ENCODE data around the gene MFSD8. TPM values are rescaled to one million over a fixed set of nuclear protein-coding genes. Genes with fewer than 3 reads are reported as not detected.

The MFSD8 gene
- total and polyA plus RNA-seq, 2 of the 8 experiments (the other 6 are each of a cell fraction or from before 2014, with no cell fraction given): 9.2 to 15.8 TPM

DNA sequence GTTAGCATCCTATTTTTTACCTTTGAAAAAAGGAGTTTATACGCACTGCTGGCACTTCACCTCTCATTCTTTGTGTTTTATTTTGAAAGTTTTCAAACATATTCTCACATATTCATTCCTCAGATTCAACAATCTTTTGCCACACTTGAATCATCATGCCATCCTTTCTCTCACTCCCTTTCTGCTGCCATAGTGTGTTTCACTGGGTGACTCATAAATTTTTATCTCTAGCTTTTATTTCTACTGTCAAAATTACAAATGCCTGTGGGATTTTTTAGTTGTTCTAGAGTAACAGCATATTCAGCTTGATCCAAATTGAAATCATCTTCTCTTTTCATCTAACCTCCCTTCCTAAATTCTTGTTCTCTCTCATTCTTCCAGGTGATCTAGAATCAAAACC, 28.0 kb downstream of the MFSD8 start:
- Histone ChIP-seq H3K36me3 (ENCODE audit: control insufficient read depth in 2 of 4, insufficient read depth in 4 of 4, low read length in 3 of 4) (peaks cover 0 to 4% (median 1%) of the 10 kb centered on the region in 4 experiments; a peak in 1 of 8 replicates), H2BK12ac (ENCODE audit: low read depth, low read length) (no peak overlapping the region), H3K4me1 (replicated peaks in 1 of 4; ENCODE audit: control insufficient read depth in 3 of 4, insufficient read depth in 4 of 4, low read length in 3 of 4) (no peaks in the 10 kb centered on the region), H3K4me3 (ENCODE audit: extremely low read depth in 1 of 4, insufficient read depth in 2 of 4, low read depth in 3 of 4, low read length in 4 of 4) (no peak overlapping the region), H2BK5ac (ENCODE audit: low read depth, low read length) (no peak overlapping the region), H3K23ac (ENCODE audit: insufficient read length) (no peak overlapping the region), H4K20me1 (replicated peaks in 1 of 2; ENCODE audit: control insufficient read depth in 1 of 2, insufficient read depth in 2 of 2, low read length in 2 of 2) (no peaks in the 10 kb centered on the region), H4K5ac (ENCODE audit: insufficient read length, low read depth, low read length) (no peak overlapping the region), H2AFZ (ENCODE audit: low read length) (no peak overlapping the region), H3K14ac (ENCODE audit: insufficient read length) (no peak overlapping the region), H2BK15ac (ENCODE audit: low read length) (no peak overlapping the region), H3K9me3 (ENCODE audit: insufficient read depth in 2 of 2, low read depth in 1 of 2, low read length in 1 of 2) (no peaks in the 10 kb centered on the region), H2BK20ac (ENCODE audit: low read length) (no peak overlapping the region), H3K18ac (ENCODE audit: extremely low read depth, low read length) (no peak overlapping the region), H3K27me3 (replicated peaks in 1 of 4; ENCODE audit: control insufficient read depth in 3 of 4, extremely low read depth in 1 of 4, insufficient read depth in 3 of 4, low read length in 3 of 4) (no peaks in the 10 kb centered on the region), H4K8ac (ENCODE audit: extremely low read depth, insufficient read depth, low read length) (no peak overlapping the region), H3K9ac (replicated peaks in 1 of 4; ENCODE audit: extremely low read depth in 1 of 4, low read depth in 3 of 4, low read length in 3 of 4) (no peak overlapping the region), H3K4me2 (ENCODE audit: insufficient read depth in 1 of 2, low read depth in 2 of 2, low read length in 2 of 2) (no peak overlapping the region), H3K27ac (ENCODE audit: low read depth, low read length) (no peak overlapping the region), H3K56ac (replicated peaks; ENCODE audit: insufficient read length, low read depth, low read length) (no peak overlapping the region), H3K23me2 (ENCODE audit: low read depth, low read length) (no peaks in the 10 kb centered on the region), H4K91ac (replicated peaks; ENCODE audit: insufficient read length, low read length) (no peak overlapping the region), H3K79me1 (ENCODE audit: low read depth, low read length) (no peaks in the 10 kb centered on the region), H2AK5ac (ENCODE audit: low read depth, low read length) (no peak overlapping the region), H3K4ac (replicated peaks; ENCODE audit: insufficient read length, low read depth, low read length) (no peak overlapping the region), H3K79me2 (ENCODE audit: control insufficient read depth in 1 of 2, insufficient read depth in 2 of 2, low read length in 2 of 2) (no peaks in the 10 kb centered on the region), H2BK120ac (replicated peaks; ENCODE audit: low read depth, low read length) (no peak overlapping the region)
- DNase-seq (ENCODE audit: low read depth in 1 of 2, low spot score in 2 of 2): no peak
- ChIA-PET POLR2A (ENCODE audit: partially characterized antibody) (interaction anchor here (1.0 kb wide), 1 partner anchor 10 kb away, joined by 4 read pairs; no protein-coding TSS in a partner anchor), CTCF (ENCODE audit: partially characterized antibody) (interaction anchor here (0.7 kb wide), 1 partner anchor 1554 kb away, joined by 3 read pairs; no protein-coding TSS in a partner anchor)
- no peak for FAIRE-seq
- 81% methylated on average over 1 of the region's 1 CpG; no CpG with 5 or more reads in 1 of the 2 experiments for WGBS, 2 experiments (ENCODE audit: extremely low coverage in 1 of 2, insufficient coverage in 1 of 2, insufficient read length in 1 of 2, insufficient replicate concordance in 2 of 2, low coverage in 1 of 2, low lambda C conversion rate in 2 of 2, missing lambda C conversion rate in 1 of 2)
- TF ChIP-seq SIRT6 (IDR thresholded peaks at IDR 0.05; ENCODE audit: low read length) (no peak), TBP (IDR thresholded peaks at IDR 0.05; ENCODE audit: low read depth, low read length) (no peak), BRCA1 (IDR thresholded peaks at IDR 0.05; ENCODE audit: low read depth, low read length) (no peak), TEAD4 (IDR thresholded peaks at IDR 0.05; ENCODE audit: low read depth, low read length) (no peak), SP1 (IDR thresholded peaks at IDR 0.05; ENCODE audit: low read depth, low read length) (no peak), FOSL1 (IDR thresholded peaks at IDR 0.05; ENCODE audit: insufficient read depth, low read depth, low read length) (no peak), TCF12 (IDR thresholded peaks at IDR 0.05; ENCODE audit: low read depth, low read length) (no peak), POLR2AphosphoS5 (IDR thresholded peaks at IDR 0.05; ENCODE audit: low read depth, low read length) (no peak), ATF3 (IDR thresholded peaks at IDR 0.05; ENCODE audit: insufficient read depth, low read depth, low read length) (no peak)

Measured in H1 (cell line).